HG03342 (cell line): ENCODE measurements around the gene TMOD1.

Source experiments
- ATAC-seq: cut with Tn5 transposase; IDR thresholded peaks from one replicate; pipeline ENCODE4 v1.9.1; 2021; ENCODE audit warnings: mild to moderate bottlenecking, moderate library complexity; ENCODE audit not compliant: unreplicated experiment

TMOD1 gene

DNA sequence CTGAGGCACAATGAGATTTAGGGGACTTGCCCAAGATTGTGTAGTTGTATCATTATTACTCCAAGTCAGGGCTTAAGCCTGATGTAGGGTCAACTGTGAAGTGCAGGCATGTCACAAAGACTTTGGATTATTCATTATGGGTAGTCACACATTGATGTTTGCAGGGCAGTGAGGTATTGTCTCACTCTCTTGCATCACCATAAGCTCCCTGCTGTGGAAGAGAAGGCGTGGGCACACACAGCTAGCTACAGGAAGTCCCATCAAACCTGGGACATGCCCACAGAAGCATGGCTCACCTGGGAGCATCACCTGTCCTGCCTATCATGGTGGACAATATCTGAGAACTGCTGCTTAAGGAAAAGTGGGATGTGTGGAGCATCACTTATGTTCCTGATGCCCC lies 42.1 kb downstream of the TMOD1 start:
- ATAC-seq, result no peak

DNA sequence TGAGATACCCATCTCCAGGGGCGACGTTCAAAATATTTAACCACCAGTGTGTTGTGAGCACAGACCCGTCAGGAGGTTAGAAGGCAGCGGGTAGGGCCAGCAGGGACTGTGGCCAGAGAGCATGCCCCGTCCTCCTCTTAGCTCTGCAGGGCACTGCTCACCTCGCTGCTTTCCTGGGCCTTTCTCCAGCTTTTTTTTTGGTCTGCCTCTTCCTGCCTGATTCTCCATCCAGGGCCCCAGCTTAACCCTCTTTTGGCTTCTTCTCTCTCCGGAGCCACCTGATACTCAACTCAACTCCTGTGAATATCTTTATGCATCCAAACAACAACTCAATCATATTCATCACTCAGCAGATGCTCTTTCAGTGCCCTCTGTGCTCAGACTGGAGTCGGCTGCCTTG lies 44.0 kb downstream of the TMOD1 start:
- ATAC-seq, result no peak

DNA sequence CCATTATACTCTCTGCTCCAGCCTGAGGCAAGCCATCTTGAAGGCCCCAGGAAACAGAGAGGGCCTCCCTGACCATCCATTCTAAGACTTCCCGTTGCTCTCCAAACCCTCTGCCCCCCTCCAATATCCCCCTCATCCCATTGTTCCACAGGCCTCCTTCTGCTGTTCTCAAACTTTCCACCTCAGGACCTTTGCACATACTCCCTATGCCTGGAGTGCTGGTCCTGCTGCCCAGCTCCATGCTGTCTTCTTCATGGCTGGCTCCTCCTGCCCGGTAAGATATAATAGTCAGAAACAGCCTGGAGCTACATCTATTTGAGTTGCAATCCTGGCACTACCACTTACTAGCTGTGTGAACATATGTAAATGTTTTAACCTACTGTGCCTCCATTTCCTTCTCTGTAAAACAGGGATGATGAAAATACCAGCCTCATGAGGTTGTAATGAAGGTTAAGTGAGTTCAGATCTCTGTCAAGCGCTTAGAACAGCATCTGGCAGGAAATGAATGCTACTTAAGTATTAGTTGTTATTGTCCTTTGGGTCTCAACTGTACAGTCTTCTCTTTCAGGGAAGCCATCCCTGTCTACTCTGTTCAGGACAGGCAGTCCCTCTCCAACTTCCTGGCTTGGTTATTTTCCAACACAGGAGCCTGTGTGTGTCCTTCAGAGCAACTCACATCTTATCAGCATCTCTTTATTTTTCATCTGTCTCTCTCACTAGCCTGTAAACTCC lies 45.8 kb downstream of the TMOD1 start:
- no peak for ATAC-seq

DNA sequence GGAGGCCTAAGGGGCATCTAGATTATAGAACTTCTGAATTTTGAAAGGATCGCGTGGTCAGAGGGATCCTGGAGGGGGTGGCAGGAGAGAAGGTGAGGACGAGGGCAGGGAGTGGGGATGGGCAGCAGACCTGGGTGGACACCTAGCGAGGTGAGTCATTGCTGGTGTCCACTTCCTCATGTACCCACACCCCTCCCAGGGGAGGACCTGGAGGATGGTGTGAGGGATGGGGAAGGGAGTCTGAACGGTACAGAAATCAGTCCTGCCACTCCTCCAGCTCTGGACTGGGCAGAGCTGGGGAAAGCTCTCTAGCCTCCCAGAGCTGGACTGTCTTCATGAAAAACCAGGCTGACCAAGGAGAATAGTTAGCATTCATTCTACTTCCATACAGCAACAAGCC lies 46.9 kb downstream of the TMOD1 start:
- ATAC-seq, result no peak

DNA sequence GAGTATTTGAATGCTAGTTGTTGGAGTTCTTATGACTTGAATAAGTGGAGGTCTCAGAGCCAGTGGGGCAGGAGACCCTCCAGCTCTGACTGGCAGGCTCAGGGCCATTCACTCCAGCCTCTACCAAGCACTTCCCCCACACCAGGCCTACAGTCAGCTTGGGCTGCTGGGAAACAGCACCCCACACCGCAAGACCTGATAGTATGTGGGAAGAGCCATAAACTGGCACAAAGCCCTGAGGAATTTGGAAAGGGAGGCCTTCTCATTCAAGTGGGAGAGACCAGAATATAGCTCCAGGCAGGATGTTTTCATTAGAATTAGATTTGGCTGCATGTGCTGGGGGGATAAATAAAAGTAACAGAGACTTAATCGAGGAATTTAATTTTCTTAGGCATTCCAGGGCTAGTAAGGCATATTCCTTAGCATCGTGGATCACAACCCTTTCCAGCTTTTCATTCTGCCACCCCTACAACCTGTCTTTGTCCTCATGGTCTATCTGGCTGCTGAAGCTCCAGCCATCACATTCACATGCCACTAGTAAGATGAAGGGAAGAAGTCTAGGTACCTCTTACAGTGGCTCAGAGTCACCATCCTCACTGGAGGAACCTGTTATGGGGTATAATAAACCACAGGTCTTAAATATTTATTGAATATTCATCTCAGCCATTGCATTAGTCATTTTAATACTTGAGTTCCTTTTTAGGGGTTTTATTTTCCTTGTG lies 47.5 kb downstream of the TMOD1 start:
- no peak for ATAC-seq

DNA sequence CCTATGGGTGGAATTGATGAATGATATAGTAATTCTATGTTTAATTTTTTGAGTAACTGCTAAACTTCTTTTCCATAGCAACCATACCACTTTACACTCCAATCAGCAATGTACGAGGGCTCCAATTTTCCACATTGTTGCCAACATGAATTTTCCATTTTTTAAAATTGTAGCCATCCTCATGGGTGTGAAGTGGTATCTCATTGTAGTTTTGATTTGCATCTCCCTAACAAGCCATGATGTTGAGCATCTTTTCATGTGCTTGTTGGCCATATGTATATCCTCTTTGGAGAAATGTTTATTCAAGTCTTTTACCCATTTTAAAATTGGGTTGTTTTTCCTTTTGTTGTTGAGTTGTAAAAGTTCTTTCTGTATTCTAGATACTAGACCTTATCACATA lies 48.9 kb downstream of the TMOD1 start:
- ATAC-seq, result no peak

DNA sequence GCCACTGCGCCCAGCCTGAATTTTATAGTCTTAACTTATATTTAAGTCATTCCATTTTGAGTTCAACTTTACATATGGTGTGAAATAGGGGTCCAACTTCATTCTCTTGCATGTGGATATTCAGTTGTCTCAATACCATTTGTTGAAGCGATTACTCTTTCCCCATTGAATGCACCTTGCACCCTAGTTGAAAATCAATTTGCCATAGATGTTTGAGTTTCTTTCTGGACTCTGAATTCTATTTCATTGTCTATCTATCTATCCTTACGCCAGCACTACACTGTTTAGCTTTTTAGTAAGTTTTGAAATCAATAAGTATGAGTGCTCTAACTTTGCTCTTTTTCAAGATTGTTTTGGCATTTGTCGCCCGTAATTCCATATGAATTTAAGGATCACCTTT lies 49.8 kb downstream of the TMOD1 start:
- ATAC-seq, result no peak

DNA sequence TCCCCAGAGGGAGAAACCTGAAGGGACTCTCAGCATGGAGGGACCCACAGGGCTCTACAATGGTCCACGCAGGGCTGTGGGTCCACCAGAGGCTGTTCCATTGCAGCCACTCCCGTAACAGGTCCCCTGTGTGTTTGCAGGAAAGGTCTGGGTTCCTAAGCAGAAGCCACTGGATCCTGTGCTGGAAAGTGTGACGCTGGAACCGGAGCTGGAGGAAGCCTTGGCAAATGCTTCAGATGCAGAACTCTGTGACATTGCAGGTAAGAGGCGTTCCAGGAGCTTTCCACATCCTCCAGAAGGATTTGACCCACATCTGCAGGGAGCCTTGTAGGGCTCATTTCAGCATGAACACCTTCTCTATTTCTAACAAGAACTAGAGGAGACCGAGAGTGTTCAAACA lies 51.7 kb downstream of the TMOD1 start:
- ATAC-seq, result no peak

DNA sequence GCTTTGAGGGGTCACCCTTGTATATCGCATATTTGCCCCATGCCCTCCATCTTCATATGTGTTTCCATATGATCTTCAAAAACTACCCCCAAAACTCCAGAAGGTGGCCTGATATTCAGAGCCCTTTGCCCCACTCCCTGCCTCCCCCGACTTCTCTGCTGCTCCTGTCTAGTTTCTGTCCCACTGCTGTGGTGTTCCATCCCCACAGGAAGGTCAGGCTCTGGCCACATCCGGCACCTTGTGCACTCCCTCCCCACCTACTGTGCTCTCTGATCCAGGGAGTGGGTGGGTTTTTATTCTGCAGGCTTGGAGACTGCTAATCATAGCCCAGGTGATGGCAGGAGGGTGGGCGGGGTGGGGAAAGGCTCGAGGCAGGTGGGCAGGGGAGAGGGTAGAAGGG lies 52.4 kb downstream of the TMOD1 start:
- ATAC-seq, result no peak

DNA sequence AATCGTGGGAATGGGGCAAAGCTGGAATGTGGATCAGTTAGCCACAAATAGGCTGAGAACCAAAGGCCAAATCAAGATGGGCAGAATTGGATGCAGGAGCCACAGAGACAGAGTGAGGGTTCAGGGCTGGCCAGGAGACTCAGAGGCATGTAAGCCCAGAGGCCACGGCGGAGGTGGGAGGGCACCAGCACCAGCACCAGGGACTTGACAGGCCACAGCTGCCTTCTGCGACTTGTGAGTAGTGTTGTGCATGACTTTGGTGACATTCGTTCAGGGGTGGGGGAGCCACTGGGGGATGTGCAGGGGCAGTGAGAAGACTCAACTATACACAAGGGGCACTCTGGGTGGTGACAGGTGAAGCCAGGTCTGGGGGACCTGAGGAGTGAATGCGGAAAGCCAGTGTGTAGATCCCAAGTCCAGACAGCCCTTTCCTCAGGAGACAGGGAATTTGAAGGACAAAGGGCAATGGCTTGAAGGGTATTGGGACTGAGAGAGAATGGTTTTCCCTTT lies 53.2 kb downstream of the TMOD1 start:
- ATAC-seq, result no peak

DNA sequence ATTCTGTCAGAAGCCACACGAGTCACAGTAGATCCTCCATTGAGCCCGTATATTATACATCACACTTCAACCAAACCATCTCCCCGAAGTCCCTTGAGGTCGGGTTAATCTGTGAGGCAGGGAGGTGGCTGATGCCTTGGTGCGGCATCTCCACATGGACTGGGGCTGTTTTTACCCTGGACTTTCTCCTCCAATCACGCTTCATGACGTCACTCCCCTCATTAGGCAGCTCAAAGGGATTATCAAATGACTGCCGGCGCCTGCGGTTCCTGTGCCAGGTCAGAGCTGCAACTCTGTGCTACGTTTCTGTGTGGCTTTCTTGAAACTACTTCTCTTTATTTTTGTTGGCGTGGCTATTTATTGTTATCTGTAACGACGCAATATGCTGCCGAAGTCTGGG lies 53.7 kb downstream of the TMOD1 start:
- no peak for ATAC-seq

DNA sequence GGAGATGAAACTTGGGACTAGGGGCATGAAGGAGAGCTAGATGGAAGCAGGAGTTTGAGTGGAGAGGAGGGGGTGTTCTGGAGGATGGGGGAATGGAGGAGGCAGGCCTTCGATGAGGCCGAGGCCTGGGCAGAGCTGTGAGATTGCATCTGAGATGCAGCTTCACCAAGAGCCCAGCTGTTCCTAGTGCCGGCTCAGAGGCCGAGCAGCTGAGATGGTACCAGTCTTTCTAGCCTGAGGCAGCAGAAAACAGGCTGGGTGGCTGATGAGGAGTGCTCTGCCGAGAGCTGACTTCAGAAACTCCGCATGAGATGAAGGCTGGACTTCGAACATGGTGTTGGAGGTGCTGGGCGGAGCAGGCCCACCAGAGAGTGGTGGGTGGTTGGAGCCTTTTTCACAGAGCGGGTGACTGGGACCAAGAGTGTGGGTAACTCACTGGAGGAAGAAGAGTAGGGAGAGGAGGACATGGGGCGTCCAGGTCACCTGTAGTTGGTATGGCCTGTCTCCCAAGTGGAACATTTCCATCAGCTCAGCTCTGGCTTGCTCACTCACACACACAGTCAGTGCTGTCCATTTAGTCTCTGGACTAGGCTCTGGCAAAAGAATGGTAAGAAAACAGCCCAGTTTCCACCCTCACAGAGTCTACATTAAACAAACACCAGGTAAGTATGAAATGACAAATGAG lies 54.7 kb downstream of the TMOD1 start:
- ATAC-seq, result no peak

DNA sequence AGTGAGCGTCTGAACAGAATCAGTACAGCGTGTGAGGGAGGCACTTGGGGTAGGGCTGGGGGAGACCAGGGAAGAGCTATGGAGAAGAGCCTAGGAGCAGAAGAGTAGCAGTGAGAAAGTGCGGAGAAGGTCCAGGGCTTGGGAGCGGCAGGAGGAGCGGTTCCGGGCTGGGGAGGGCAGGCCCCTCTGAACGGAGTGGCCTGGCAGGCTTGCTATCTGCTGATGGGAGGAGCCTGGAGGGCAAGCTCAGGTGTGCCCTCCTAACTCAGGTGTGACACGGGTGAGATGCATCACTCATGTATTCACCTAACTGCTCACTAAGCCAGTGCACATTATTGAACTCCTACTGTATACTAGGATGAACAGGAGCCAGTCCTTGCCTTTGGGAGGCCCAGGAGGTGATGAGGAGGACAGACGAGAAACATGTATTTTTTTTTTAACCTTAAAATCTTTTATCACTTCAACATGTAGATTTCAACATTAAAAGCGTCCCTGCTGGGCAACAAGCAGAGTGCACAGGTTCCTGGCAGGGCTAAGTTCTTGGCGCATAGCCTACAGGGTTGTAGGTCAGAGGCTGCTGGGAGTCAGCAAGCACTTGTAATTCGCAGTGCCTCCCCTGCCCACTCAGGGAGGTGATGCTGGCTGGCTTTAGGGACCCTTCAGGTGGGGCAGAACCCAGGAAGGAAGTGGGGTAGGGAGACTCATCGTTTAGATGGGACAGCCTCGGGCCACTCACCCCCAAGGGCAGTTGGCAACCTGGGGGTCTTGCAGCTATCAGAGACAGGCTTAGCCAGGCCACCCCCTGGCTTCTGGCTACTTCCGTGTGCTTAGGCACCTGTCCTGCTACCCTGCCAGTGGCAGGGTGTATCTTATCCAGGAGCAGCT lies 55.5 kb downstream of the TMOD1 start:
- ATAC-seq, result no peak

DNA sequence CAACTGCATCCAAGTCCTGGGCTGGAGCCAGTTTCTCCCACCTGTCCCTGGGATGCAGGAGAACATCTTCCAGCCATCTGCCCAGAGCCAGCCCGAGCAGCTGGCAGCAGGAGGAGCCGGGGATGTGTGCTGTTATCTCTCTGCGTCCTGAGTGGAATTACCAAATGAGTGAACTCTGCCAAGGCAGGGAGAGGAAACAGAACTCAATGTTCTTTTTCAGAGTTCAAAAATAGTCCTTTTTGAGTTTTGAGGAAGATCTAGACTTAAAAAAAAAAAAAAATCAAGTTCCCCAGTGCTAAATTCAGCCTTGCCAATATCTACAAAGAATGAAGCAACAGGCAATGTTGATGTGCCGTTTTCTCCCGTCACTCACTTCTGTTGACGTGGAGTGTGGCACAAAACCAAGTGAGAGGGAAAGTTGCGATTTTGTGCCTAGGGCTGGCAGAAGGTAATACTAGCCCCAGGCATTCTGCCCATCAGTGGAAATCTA lies 56.2 kb downstream of the TMOD1 start:
- no peak for ATAC-seq

DNA sequence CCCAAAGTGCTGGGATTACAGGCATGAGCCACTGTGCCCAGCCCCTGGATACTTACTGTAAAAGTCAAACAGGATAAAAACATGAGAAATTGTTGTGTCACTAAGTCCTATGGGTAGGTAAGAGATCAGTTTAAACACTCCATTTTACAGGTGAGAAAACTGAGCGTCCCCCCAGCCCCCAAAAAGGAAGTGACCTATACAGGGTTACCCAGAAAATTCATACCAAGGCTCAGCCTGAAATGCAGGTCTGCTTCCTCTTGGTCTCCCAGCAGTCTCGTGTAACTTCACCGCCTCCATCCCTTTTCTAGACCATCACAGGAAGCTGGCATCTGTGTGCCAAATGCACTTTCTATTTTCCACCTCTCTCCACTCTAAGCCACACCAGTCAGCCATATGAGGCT lies 57.2 kb downstream of the TMOD1 start:
- ATAC-seq, result peak; percentile 26

DNA sequence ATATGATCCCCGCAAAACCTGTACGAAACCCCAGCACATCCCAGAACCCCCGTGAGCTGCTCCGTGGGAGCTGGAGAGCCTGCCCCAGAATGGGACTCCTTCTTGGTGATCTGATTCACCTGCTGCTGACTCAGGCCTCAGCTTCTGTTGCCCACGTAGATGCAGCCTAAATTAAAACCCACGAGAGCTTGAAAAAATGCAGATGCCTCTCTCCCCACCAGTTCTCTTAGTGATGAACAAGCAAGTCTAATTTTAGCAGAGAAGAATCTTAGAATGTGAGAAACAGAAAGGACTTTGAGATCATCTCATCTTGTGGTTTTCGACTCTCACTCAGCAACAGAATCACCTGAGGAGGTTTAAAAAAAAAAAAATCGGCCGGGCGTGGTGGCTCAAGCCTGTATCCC lies 57.6 kb downstream of the TMOD1 start:
- peak; percentile 63 for ATAC-seq

DNA sequence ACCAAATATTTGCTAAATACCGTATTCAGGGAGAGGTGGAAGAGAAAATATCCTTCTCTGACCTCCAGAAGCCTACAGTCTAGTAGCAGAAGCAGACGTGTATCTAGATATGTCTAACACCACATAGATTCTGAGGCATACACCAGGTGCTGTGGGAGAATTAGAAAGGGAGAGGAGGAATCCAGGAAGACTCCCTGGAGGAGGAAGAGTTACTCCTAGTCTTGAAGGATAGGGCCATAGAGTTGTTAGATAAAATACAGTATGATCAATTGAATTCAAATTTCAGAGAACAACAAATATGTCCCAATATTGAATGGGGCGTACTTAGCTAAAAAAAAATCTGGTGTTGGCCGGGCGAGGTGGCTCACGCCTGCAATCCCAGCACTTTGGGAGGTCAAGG lies 58.7 kb downstream of the TMOD1 start:
- no peak for ATAC-seq

DNA sequence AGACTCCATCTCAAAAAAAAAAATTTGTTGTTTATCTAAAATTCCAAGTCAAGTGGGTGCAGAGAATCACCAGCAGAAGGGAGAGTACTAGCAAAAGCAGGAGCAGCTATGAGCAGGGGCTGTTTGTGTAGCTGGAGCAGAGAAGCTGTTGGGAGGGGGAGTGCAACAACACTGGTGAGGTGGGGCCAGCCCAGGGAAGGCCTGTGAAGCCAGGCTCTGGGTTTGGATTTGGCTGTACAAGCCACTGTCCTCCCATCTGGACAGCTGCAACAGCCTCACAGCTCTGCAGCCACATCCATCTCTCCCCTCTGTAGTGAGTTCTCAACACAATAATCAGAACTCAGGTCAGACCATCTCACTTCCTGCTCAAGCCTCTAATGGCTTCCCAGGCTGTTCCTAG lies 59.4 kb downstream of the TMOD1 start:
- ATAC-seq, result no peak

DNA sequence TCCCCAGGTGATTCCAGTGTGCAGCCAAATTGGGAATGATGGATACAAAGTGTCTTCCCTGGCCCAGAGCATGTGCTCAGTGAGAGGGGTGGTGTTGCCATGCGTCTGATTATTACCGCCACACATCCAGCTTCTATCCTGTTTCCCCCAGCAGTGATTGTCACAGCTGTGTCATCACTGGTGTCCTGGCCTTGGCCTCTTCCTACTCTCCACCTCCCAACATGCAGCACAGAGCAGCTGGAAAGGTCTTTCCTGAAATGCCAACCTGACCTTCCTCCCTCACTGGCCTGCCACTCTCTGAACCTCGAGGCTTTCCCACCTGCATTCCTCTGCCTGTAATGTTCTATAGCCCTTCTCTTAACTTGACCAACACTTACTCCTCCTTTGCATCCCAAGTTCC lies 60.0 kb downstream of the TMOD1 start:
- ATAC-seq, result no peak

DNA sequence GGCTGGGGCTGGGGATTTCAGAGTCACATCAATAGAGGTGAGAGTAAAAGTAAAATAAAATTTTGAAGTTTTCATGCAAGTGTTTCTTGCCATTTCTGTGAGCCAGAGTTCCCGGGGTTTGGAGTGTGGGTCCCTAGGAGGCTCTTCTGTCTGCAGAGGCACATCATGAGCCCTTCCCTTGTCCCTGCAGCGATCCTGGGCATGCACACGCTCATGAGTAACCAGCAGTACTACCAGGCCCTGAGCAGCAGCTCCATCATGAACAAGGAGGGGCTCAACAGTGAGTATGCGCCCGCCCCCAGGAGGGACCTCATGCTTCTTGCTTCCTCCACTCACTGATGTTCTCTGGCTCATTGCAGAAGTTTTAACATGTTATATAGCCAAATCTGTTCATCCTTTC lies 61.1 kb downstream of the TMOD1 start:
- no peak for ATAC-seq
